Right lobe of liver (tissue), 4 donors: ENCODE measurements around the gene COX7A2L.

Source experiments
- CTCF ChIP-seq, 4 donors: fragments of 200-600 bp in 3 of 4; fragments of 450-650 bp in 1 of 4; IDR thresholded peaks; one replicate each; pipeline versions ENCODE4 v1.5.1 to v1.8.0; 2016 to 2022; ENCODE audit warnings: antibody characterized with exemption in 4 of 4, mild to moderate bottlenecking in 2 of 4
- POLR2A ChIP-seq: fragments of 450-650 bp; IDR thresholded peaks from one replicate; pipeline ENCODE4 v1.6.1; 2017; ENCODE audit warnings: antibody characterized with exemption, mild to moderate bottlenecking
- donor health status: DM: no; HTN: no; CAD: no.
- donor health status: DM: no; HTN: no; CAD: no.
- donor health status: DM: no; HTN: yes; CAD: no.

- TF ChIP-seq CTCF (IDR thresholded peaks at IDR 0.05): no peak
- no peak for TF ChIP-seq POLR2A
Observed at GRCh38 chr2:42345986-42346385, 15.0 kb downstream of the COX7A2L start.
